H9 (cell line): Measurements from ENCODE around the gene ZSWIM6. TPM values are rescaled to one million over a fixed set of nuclear protein-coding genes. Genes with fewer than 3 reads are reported as not detected.

Experiments used
- DNase-seq: peaks from one replicate; pipeline ENCODE4 v3.0.0-alpha.2; 2017
- H2AFZ ChIP-seq: one replicate; pipeline ENCODE4 v1.6.1; 2013; ENCODE audit warnings: mild to moderate bottlenecking, low read length, control low read depth, moderate library complexity
- H2AK5ac ChIP-seq: 2 replicates; pipeline ENCODE4 v1.6.1; 2013; ENCODE audit warnings: low read length, control low read depth, mixed read lengths; ENCODE audit not compliant: insufficient read length
- H2BK120ac ChIP-seq: one replicate; pipeline ENCODE4 v1.6.1; 2013; ENCODE audit warnings: low read depth, mild to moderate bottlenecking, low read length, control low read depth, inconsistent platforms; ENCODE audit not compliant: poor library complexity, severe bottlenecking
- H2BK12ac ChIP-seq: 2 replicates; pipeline ENCODE4 v1.6.1; 2013; ENCODE audit warnings: low read length, control low read depth, mixed read lengths, low read depth; ENCODE audit not compliant: insufficient read length
- H2BK15ac ChIP-seq: 2 replicates; pipeline ENCODE4 v1.6.1; 2013; ENCODE audit warnings: low read depth, low read length, control low read depth
- H2BK20ac ChIP-seq: one replicate; pipeline ENCODE4 v1.6.1; 2013; ENCODE audit warnings: low read depth, mild to moderate bottlenecking, low read length, control low read depth, inconsistent platforms; ENCODE audit not compliant: poor library complexity, severe bottlenecking
- H2BK5ac ChIP-seq: 2 replicates; pipeline ENCODE4 v1.6.1; 2013; ENCODE audit warnings: low read length, control low read depth, mixed read lengths; ENCODE audit not compliant: insufficient read length
- H3K14ac ChIP-seq: 2 replicates; pipeline ENCODE4 v1.6.1; 2013; ENCODE audit warnings: low read length, control low read depth; ENCODE audit not compliant: insufficient read depth
- H3K18ac ChIP-seq: 2 replicates; pipeline ENCODE4 v1.6.1; 2013; ENCODE audit warnings: low read depth, mild to moderate bottlenecking, mixed read lengths, low read length, control low read depth; ENCODE audit not compliant: insufficient read length
- H3K23ac ChIP-seq: 2 replicates; pipeline ENCODE4 v1.6.1; 2013; ENCODE audit warnings: low read length, control low read depth, mixed read lengths, low read depth; ENCODE audit not compliant: insufficient read length
- H3K23me2 ChIP-seq: 2 replicates; pipeline ENCODE4 v1.6.1; 2013; ENCODE audit warnings: low read depth, mild to moderate bottlenecking, mixed read lengths, low read length, control low read depth; ENCODE audit not compliant: insufficient read length, poor library complexity, severe bottlenecking
- H3K27ac ChIP-seq: 2 replicates; pipeline ENCODE4 v1.5.1; 2013; ENCODE audit warnings: low read length, control low read depth, mixed read lengths, low read depth; ENCODE audit not compliant: insufficient read length
- H3K27me3 ChIP-seq: 2 replicates; pipeline ENCODE4 v1.6.1; 2013; ENCODE audit warnings: low read length, control low read depth, inconsistent platforms; ENCODE audit not compliant: insufficient read depth
- H3K4ac ChIP-seq: 2 replicates; pipeline ENCODE4 v1.6.1; 2013; ENCODE audit warnings: low read depth, mild to moderate bottlenecking, control low read depth, inconsistent platforms, low read length, moderate library complexity
- H3K4me1 ChIP-seq: 2 replicates; pipeline ENCODE4 v1.6.1; 2013; ENCODE audit warnings: low read length, control low read depth, inconsistent platforms; ENCODE audit not compliant: insufficient read depth
- H3K4me2 ChIP-seq: 2 replicates; pipeline ENCODE4 v1.6.1; 2013; ENCODE audit warnings: low read length, control low read depth, mixed read lengths; ENCODE audit not compliant: insufficient read length, insufficient read depth
- H3K56ac ChIP-seq: 2 replicates; pipeline ENCODE4 v1.6.1; 2013; ENCODE audit warnings: low read depth, mild to moderate bottlenecking, mixed read lengths, low read length, control low read depth; ENCODE audit not compliant: insufficient read length
- H3K79me1 ChIP-seq: 2 replicates; pipeline ENCODE4 v1.6.1; 2013; ENCODE audit warnings: low read depth, mild to moderate bottlenecking, moderate library complexity, low read length, control low read depth, inconsistent platforms; ENCODE audit not compliant: insufficient read depth, poor library complexity, severe bottlenecking
- H3K79me2 ChIP-seq: 2 replicates; pipeline ENCODE4 v1.6.1; 2013; ENCODE audit warnings: low read length, control low read depth, inconsistent platforms; ENCODE audit not compliant: insufficient read depth
- H3K9ac ChIP-seq: 2 replicates; pipeline ENCODE4 v1.6.1; 2013; ENCODE audit warnings: low read length, control low read depth, mixed read lengths; ENCODE audit not compliant: insufficient read length; ENCODE audit errors: extremely low read depth
- H3K9me3 ChIP-seq: one replicate; pipeline ENCODE4 v1.6.1; 2013; ENCODE audit warnings: low read depth, low read length, inconsistent platforms; ENCODE audit not compliant: control insufficient read depth
- H3T11ph ChIP-seq: one replicate; pipeline ENCODE4 v1.6.1; 2013; ENCODE audit warnings: mild to moderate bottlenecking, low read length, control low read depth, inconsistent platforms
- H4K20me1 ChIP-seq: one replicate; pipeline ENCODE4 v1.6.1; 2013; ENCODE audit not compliant: control insufficient read depth, insufficient read length, insufficient read depth
- H4K5ac ChIP-seq: 2 replicates; pipeline ENCODE4 v1.6.1; 2013; ENCODE audit warnings: low read depth, mild to moderate bottlenecking, mixed read lengths, low read length, control low read depth; ENCODE audit not compliant: insufficient read length
- H4K8ac ChIP-seq: replicated peaks from 2 replicates; pipeline ENCODE4 v1.6.1; 2013; ENCODE audit warnings: low read length, control low read depth, mixed read lengths, low read depth; ENCODE audit not compliant: insufficient read length
- H4K91ac ChIP-seq: 2 replicates; pipeline ENCODE4 v1.6.1; 2013; ENCODE audit warnings: low read depth, mild to moderate bottlenecking, moderate library complexity, mixed read lengths, low read length, control low read depth; ENCODE audit not compliant: insufficient read length
- H3K27ac Mint-ChIP-seq, 3 experiments: 2 replicates in 2 of 3; 3 replicates in 1 of 3; pipeline ENCODE4 v1.8.0; 2020 to 2021; ENCODE audit warnings: mixed read lengths in 3 of 3, mild to moderate bottlenecking in 1 of 3, moderate library complexity in 1 of 3
- H3K27me3 Mint-ChIP-seq: 2 replicates; pipeline ENCODE4 v1.8.0; 2021; ENCODE audit warnings: low read depth, mild to moderate bottlenecking, moderate library complexity, mixed read lengths
- H3K36me3 Mint-ChIP-seq, 3 experiments: 2 replicates in 2 of 3; 3 replicates in 1 of 3; pipeline ENCODE4 v1.8.0; 2020 to 2021; ENCODE audit warnings: low read depth in 3 of 3, mixed read lengths in 3 of 3; ENCODE audit not compliant: insufficient read depth in 1 of 3
- H3K4me1 Mint-ChIP-seq, 2 experiments: 2 replicates each; pipeline ENCODE4 v1.8.0; 2020; ENCODE audit warnings: mixed read lengths in 2 of 2
- H3K4me3 Mint-ChIP-seq, 2 experiments: 2 replicates in 1 of 2; 3 replicates in 1 of 2; pipeline ENCODE4 v1.8.0; 2020 to 2021; ENCODE audit warnings: mild to moderate bottlenecking in 2 of 2, mixed read lengths in 2 of 2, moderate library complexity in 1 of 2
- H3K9me3 Mint-ChIP-seq, 2 experiments: 2 replicates in 1 of 2; 3 replicates in 1 of 2; pipeline ENCODE4 v1.8.0; 2020; ENCODE audit warnings: mild to moderate bottlenecking in 2 of 2, mixed read lengths in 2 of 2, moderate library complexity in 1 of 2
- WGBS: extraction: QIAGEN DNeasy Blood & Tissue Kit; methylation state at CpG from one replicate; pipeline ENCODE4 v1.1.7; 2013; ENCODE audit warnings: missing lambda C conversion rate, low lambda C conversion rate, mixed read lengths; ENCODE audit not compliant: insufficient read length; ENCODE audit errors: extremely low coverage; 5-methylcytosine and 5-hydroxymethylcytosine counted together
- total RNA-seq: library from RNA; stranded (reverse); gene quantifications from 2 replicates; pipeline ENCODE4 v1.2.1, GENCODE V29; 2021
- TF ChIP-seq, protein P1 (sequence below): fragments of 200-600 bp; sonication (generic); conservative IDR thresholded peaks from 3 replicates; pipeline ENCODE4 v1.8.0; 2021; ENCODE audit warnings: antibody characterized with exemption, mild to moderate bottlenecking

The ZSWIM6 gene
- total RNA-seq, 1 experiment from 2014 or later = 11.5 TPM

DNA sequence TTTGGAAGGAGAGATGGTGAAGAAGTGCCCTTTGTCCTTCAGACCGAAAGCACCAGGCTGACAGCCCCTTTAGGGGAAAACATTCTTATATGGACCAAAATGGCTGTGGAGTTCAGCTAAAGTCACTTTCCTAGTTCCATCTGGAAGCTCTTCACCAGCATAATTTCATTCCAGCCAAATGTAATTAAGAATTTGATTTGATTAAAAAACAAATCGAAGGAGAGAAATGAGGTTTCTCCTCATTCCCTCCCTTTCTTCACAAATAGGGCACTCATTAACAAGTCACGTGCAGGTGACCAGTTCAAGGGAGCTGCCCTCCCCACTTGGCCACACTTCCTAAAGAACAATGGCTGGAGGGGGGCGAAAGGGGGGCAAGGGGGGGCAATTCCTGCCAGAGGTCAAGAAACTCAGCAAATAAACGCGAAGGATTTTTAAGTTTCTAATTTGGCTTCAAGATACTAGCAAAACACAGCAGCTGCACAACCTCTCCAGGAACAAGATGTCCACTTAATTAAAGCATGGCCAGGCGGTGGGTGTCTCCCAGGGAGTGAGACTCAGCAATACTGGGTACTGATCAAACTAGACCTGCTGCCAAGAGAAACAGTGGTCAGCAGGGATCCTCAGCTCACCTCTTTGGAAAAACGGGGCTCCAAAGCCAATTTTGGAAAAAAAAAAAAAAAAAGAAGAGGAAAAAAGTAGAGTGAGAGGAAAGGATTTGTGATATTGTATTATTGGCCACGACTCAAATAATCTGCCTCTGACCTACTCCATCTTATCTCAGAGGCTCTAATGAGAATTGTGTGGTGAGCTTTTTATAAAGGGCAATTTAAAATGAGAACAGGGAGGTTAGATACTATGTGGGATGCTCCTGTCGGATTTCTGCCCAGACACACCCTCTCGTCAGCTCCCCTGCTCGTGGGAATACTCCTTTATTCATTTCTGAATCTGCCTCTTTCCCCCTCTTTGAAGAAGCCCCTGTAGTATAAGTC lies 254.3 kb downstream of the ZSWIM6 start:
- TF ChIP-seq, protein P1, sequence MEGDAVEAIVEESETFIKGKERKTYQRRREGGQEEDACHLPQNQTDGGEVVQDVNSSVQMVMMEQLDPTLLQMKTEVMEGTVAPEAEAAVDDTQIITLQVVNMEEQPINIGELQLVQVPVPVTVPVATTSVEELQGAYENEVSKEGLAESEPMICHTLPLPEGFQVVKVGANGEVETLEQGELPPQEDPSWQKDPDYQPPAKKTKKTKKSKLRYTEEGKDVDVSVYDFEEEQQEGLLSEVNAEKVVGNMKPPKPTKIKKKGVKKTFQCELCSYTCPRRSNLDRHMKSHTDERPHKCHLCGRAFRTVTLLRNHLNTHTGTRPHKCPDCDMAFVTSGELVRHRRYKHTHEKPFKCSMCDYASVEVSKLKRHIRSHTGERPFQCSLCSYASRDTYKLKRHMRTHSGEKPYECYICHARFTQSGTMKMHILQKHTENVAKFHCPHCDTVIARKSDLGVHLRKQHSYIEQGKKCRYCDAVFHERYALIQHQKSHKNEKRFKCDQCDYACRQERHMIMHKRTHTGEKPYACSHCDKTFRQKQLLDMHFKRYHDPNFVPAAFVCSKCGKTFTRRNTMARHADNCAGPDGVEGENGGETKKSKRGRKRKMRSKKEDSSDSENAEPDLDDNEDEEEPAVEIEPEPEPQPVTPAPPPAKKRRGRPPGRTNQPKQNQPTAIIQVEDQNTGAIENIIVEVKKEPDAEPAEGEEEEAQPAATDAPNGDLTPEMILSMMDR = no peak
- H3K27ac Mint-ChIP-seq = no peak overlapping the region; a peak in 1 of 7 replicates
- peaks cover 3% of the 10 kb centered on the region; the same call in 1 of the 2 replicates for H3K27me3 Mint-ChIP-seq

More for the DNA sequence above, 254.3 kb downstream of the ZSWIM6 start:
- H3K18ac ChIP-seq = no peak overlapping the region
- no peak overlapping the region for H4K5ac ChIP-seq
- no peak overlapping the region for H3K27ac ChIP-seq
- no peak overlapping the region for H3K23ac ChIP-seq
- H3K14ac ChIP-seq = no peak overlapping the region
- no peaks in the 10 kb centered on the region for H3K23me2 ChIP-seq
- no peaks in the 10 kb centered on the region for H3K9me3 ChIP-seq
- no CpG with 5 or more reads among the region's 12 CpGs for WGBS
- H3K4ac ChIP-seq = no peak overlapping the region
- H3K4me2 ChIP-seq = no peak overlapping the region
- H4K91ac ChIP-seq = no peak overlapping the region
- H3K79me2 ChIP-seq = no peaks in the 10 kb centered on the region
- H4K8ac ChIP-seq = no peak overlapping the region
- H3K4me3 Mint-ChIP-seq = no peak overlapping the region
- H2AFZ ChIP-seq = no peak overlapping the region
- no peak overlapping the region for H2BK12ac ChIP-seq
- H3T11ph ChIP-seq = no peak overlapping the region
- H2BK15ac ChIP-seq = no peak overlapping the region
- H3K4me1 Mint-ChIP-seq = no peaks in the 10 kb centered on the region
- no peak overlapping the region for H2BK5ac ChIP-seq
- no peaks in the 10 kb centered on the region for H3K79me1 ChIP-seq
- no peaks in the 10 kb centered on the region for H4K20me1 ChIP-seq
- no peaks in the 10 kb centered on the region for H3K27me3 ChIP-seq
- H2BK20ac ChIP-seq = no peak overlapping the region
- no peaks in the 10 kb centered on the region for H3K4me1 ChIP-seq
- H3K9me3 Mint-ChIP-seq = peaks cover 6 to 8% of the 10 kb centered on the region in 2 experiments; a peak in 4 of 5 replicates
- H3K9ac ChIP-seq = no peak overlapping the region
- peaks cover 0 to 6% (median 2%) of the 10 kb centered on the region in 3 experiments; a peak in 2 of 7 replicates for H3K36me3 Mint-ChIP-seq
- H3K56ac ChIP-seq = no peak overlapping the region
- DNase-seq = no peak
- H2AK5ac ChIP-seq = no peak overlapping the region
- H2BK120ac ChIP-seq = no peak overlapping the region
